ENCODE measurements around the gene KLF1.

- TF ChIP-seq CTCF (IDR thresholded peaks at IDR 0.05 in 8 of 11, conservative IDR thresholded peaks at IDR 0.05 in 3 of 11) (no peak), POLR2AphosphoS5 (IDR thresholded peaks at IDR 0.05) (no peak)
Observed at GRCh38 chr19:12841094-12841493, 45.9 kb downstream of the KLF1 start.
